Lower leg skin (tissue), 4 donors: ENCODE results near the gene ZYX. TPM values are rescaled to one million over a fixed set of nuclear protein-coding genes. Genes with fewer than 3 reads are reported as not detected.

Experiments
- DNase-seq, 2 donors: peaks; one replicate each; pipeline ENCODE4 v3.0.0-alpha.2; 2019; ENCODE audit warnings: low spot score in 2 of 2
- H3K4me3 ChIP-seq: fragments of 200-600 bp; sonication (generic); 2 replicates; pipeline ENCODE4 v1.5.1; 2017; ENCODE audit warnings: mild to moderate bottlenecking, low read depth; ENCODE audit not compliant: poor library complexity, severe bottlenecking
- CTCF ChIP-seq, 3 donors: fragments of 450-650 bp; IDR thresholded peaks; one replicate each; pipeline ENCODE4 v1.5.1; 2016; ENCODE audit warnings: antibody characterized with exemption in 3 of 3, mild to moderate bottlenecking in 3 of 3, moderate library complexity in 2 of 3
- POLR2A ChIP-seq, 2 donors: fragments of 450-650 bp; IDR thresholded peaks; one replicate each; pipeline ENCODE4 v1.6.1; 2016 to 2017; ENCODE audit warnings: antibody characterized with exemption in 2 of 2, mild to moderate bottlenecking in 1 of 2, moderate library complexity in 1 of 2
- WGBS, 2 donors: methylation state at CpG; one replicate each; pipeline ENCODE4 v1.1.5; 2018; 5-methylcytosine and 5-hydroxymethylcytosine counted together
- intact Hi-C: fragments of 100-400 bp; cut with DNase I; formaldehyde crosslinking; loops from one replicate; pipeline ENCODE4 v1.15.0; 2023; ENCODE audit warnings: low total_unique reads
- total RNA-seq, 4 donors: library from RNA; depleted of rRNA; stranded (reverse); fragments of >200 nt; gene quantifications; one replicate each; pipeline ENCODE4 v1.1.0, GENCODE V29; 2016

Gene ZYX
- total RNA-seq, 4 donors from 2014 or later, result 45.6 to 91.1 (median 60.9) TPM

DNA sequence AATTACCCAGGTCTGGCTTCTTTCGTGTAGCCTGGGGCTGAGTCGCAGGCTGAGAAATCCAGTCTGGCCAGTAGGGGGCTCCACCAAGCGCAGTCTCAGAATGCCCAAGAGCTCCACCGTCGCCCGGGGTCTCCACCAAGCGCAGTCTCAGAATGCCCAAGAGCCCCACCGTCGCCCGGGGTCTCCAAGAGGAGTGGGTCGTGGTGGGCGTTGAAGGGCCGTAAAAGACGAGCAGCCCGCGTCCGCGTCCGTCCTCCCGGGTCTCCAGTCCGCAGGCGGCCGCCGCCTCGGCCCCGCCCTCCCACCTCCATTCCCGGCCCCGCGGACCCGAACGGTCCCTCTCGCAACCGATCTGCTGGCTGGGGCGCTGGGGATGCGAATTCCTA, 892 bp upstream of the ZYX start:
- WGBS, 2 donors, result 0 to 1% methylated on average over 23 to 35 of the region's 35 CpGs
- peak overlapping the region; percentile 89 for H3K4me3 ChIP-seq
- intact Hi-C loops, result no loop called here
- DNase-seq, result peak; percentile 90 to 98
- TF ChIP-seq CTCF (IDR thresholded peaks at IDR 0.05) (peak in 2 of 3 donors; percentile 32 to 83), POLR2A (IDR thresholded peaks at IDR 0.05) (no peak)

GRCh38 chr7:143381427-143382125, 431 bp downstream of the ZYX start:
- peak overlapping the region; percentile 89 for H3K4me3 ChIP-seq
- WGBS, 2 donors, result 0 to 1% methylated on average over 44 to 48 of the region's 64 CpGs
- TF ChIP-seq CTCF (IDR thresholded peaks at IDR 0.05) (no peak), POLR2A (IDR thresholded peaks at IDR 0.05) (no peak)
- peak; percentile 74 to 96 for DNase-seq
- intact Hi-C loops, result no loop called here

DNA sequence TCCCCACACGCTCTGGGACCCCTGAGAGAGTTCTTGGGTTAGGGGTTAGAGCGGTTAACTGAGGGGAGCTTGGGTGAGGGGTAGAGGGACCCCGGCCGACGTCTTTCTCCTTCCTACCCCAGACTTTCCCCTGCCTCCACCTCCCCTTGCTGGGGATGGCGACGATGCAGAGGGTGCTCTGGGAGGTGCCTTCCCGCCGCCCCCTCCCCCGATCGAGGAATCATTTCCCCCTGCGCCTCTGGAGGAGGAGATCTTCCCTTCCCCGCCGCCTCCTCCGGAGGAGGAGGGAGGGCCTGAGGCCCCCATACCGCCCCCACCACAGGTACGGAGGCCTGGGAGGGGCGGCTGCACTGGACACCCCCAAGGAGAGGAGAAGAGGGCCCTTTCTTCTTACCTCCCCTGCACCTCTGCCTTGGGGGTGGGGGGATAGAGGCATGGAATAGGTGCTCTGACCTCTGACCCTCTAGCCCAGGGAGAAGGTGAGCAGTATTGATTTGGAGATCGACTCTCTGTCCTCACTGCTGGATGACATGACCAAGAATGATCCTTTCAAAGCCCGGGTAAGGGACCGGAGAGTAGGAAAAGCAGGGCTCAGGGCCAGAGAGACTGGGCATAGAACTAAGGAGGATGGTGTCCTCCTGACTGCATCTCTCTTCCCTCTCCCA, 1.1 kb downstream of the ZYX start:
- TF ChIP-seq POLR2A (IDR thresholded peaks at IDR 0.05) (no peak), CTCF (IDR thresholded peaks at IDR 0.05) (no peak)
- DNase-seq, result peak in 1 of 2 donors; percentile 84
- H3K4me3 ChIP-seq, result peak overlapping the region; percentile 89
- intact Hi-C loops, result no loop called here
- 20 to 28% methylated on average over 9 to 15 of the region's 21 CpGs for whole genome bisulfite sequencing, 2 donors

GRCh38 chr7:143382791-143383641, 1.9 kb downstream of the ZYX start:
- TF ChIP-seq CTCF (IDR thresholded peaks at IDR 0.05) (no peak), POLR2A (IDR thresholded peaks at IDR 0.05) (no peak)
- peak in 1 of 2 donors; percentile 87 for DNase-seq
- intact Hi-C loops, result no loop called here

GRCh38 chr7:143383642-143383957, 2.5 kb downstream of the ZYX start:
- 30 to 40% methylated on average over 1 of the region's 1 CpG for WGBS, 2 donors
- no peak for TF ChIP-seq POLR2A (IDR thresholded peaks at IDR 0.05)
- TF ChIP-seq CTCF (IDR thresholded peaks at IDR 0.05), result no peak
- peak in 1 of 2 donors; percentile 80 for DNase-seq
- intact Hi-C loops, result no loop called here
- no peak overlapping the region for H3K4me3 ChIP-seq

More at GRCh38 chr7:143382791-143383641, 1.9 kb downstream of the ZYX start:
- H3K4me3 ChIP-seq, result peak overlapping the region; percentile 89
- WGBS, 2 donors, result 73 to 78% methylated on average over 15 of the region's 15 CpGs
